Activated T-cell treated with anti-CD3 and anti-CD28 coated beads, Interleukin-2, amount 50 U/mL, for 24 hours (primary cell): ENCODE results near the gene RGS18.
"Not testable (repeated sequence)": the region's sequence is repeated elsewhere in the genome, so short reads cannot be mapped to it uniquely, and the experiment has no call there.

Source experiments
- DNase-seq: peaks from one replicate; pipeline ENCODE4 v3.0.0-alpha.2; 2020
- H3K27ac Mint-ChIP-seq: 2 replicates; pipeline ENCODE4 v1.8.0; 2020; ENCODE audit warnings: mild to moderate bottlenecking, mixed read lengths
- H3K27me3 Mint-ChIP-seq: 2 replicates; pipeline ENCODE4 v1.8.0; 2020; ENCODE audit warnings: mixed read lengths
- H3K36me3 Mint-ChIP-seq: 2 replicates; pipeline ENCODE4 v1.8.0; 2020; ENCODE audit warnings: low read depth, mixed read lengths
- H3K4me1 Mint-ChIP-seq: 2 replicates; pipeline ENCODE4 v1.8.0; 2020; ENCODE audit warnings: low read depth, mixed read lengths
- H3K4me3 Mint-ChIP-seq: 2 replicates; pipeline ENCODE4 v1.8.0; 2020; ENCODE audit warnings: mild to moderate bottlenecking, moderate library complexity, mixed read lengths
- H3K9me3 Mint-ChIP-seq: 2 replicates; pipeline ENCODE4 v1.8.0; 2020; ENCODE audit warnings: mixed read lengths

The RGS18 gene

DNA sequence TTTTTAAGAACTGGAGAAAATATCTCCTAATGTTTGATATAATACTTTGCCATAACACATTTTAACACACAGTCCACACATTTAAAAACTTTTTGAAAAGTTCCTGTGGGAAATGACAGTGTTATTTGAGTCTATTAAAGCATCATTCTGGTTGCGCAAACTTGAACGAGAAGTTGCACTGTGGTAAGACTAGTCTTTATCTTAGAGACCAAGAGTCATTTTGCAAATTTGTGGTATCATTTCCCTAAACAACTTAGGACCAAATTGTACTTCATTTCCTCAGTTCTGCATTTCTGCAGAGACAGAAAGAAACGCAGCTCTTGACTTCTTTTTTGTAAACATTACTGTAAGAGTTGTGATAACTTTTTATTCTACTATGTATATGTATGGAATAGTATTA lies at the start of gene RGS18:
TSS of gene RGS18 (plus strand) at position 282 of the 400 bp plus-strand sequence. CDS start 176 bp downstream, outside the sequence.
- peaks cover 6% of the 10 kb centered on the region for H3K9me3 Mint-ChIP-seq
- no peak within 1 kb of the TSS for H3K27ac Mint-ChIP-seq
- no peaks in the 10 kb centered on the region for H3K36me3 Mint-ChIP-seq
- DNase-seq: no peak
- H3K27me3 Mint-ChIP-seq: no peaks in the 10 kb centered on the region
- no peaks in the 10 kb centered on the region for H3K4me1 Mint-ChIP-seq
- no peak within 1 kb of the TSS for H3K4me3 Mint-ChIP-seq

GRCh38 chr1:192109576-192109975 lies 48.7 kb upstream of the RGS18 start:
- Mint-ChIP-seq H3K4me1 (no peaks in the 10 kb centered on the region), H3K27me3 (no peaks in the 10 kb centered on the region), H3K36me3 (no peaks in the 10 kb centered on the region), H3K4me3 (no peak overlapping the region), H3K27ac (no peak overlapping the region), H3K9me3 (no peaks in the 10 kb centered on the region)
- DNase-seq: no peak

DNA sequence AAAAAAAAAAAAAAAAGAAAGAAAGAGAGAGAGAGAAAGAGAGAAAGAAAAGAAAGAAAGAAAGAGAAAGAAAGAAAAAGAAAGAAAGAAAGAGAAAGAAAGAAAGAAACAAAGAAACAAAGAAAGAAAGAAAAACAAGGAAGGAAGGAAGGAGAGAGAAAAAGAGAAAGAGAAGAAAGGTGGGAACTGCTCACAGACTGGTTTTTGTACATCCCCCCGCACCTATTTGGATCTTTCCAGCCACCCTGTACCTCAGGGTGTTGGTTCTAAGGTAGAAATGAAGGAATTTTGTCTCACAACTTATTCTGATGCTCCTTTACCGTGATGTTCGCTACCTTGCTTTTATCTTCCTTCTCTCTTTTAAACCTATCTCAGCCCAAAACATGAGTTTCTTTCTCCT lies 43.3 kb upstream of the RGS18 start:
- Mint-ChIP-seq H3K27ac (no peak overlapping the region), H3K4me1 (no peaks in the 10 kb centered on the region), H3K4me3 (no peak overlapping the region), H3K36me3 (no peaks in the 10 kb centered on the region), H3K9me3 (peaks cover 2% of the 10 kb centered on the region), H3K27me3 (no peaks in the 10 kb centered on the region)
- DNase-seq: no peak

- no peak for DNase-seq
- no peak overlapping the region for H3K4me3 Mint-ChIP-seq
- no peak overlapping the region for H3K27ac Mint-ChIP-seq
- H3K36me3 Mint-ChIP-seq: no peaks in the 10 kb centered on the region
- H3K9me3 Mint-ChIP-seq: peaks cover 2% of the 10 kb centered on the region
- no peaks in the 10 kb centered on the region for H3K27me3 Mint-ChIP-seq
- no peaks in the 10 kb centered on the region for H3K4me1 Mint-ChIP-seq
Observed at GRCh38 chr1:192118881-192119405, 39.3 kb upstream of the RGS18 start.

DNA sequence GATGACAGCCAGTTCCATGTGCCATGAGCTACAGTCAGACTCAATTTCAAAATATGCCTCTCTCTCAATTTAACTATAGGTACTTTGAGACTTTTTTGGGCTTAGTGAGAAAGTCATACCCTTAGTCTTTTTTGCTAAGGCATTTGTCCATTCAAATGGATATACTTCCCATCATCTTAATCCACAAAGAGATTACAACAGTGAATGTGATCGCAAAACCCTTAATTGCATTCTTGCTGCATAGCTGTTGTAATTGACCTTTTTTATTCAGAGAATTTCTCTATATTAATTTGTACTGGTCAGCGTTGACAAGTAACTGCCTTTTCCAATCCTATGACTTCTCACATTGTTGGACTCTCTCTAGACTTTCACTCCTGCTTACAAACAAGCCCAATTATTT lies 38.6 kb upstream of the RGS18 start:
- no peak overlapping the region for H3K4me3 Mint-ChIP-seq
- no peak for DNase-seq
- H3K36me3 Mint-ChIP-seq: no peaks in the 10 kb centered on the region
- no peaks in the 10 kb centered on the region for H3K4me1 Mint-ChIP-seq
- H3K27ac Mint-ChIP-seq: no peak overlapping the region
- H3K27me3 Mint-ChIP-seq: no peaks in the 10 kb centered on the region
- H3K9me3 Mint-ChIP-seq: peaks cover 2% of the 10 kb centered on the region

DNA sequence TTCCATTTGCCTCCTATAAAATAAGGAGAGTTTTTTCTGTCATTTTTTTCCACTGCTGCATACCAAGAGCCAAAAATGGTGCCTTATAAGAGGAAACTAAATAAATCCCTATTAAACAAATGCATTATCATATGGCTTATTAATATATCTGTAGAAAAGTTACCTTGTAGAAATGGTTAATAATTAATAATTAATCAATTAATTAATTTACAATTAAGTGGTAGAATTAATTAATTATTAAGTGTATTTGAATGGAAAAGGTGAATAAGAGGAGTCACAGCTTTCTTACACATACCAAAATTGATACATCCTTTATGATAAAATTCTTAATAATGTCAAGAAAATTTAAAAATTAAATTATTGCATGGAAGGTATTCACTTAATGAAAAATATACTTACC lies 35.6 kb upstream of the RGS18 start:
- H3K36me3 Mint-ChIP-seq: no peaks in the 10 kb centered on the region
- no peak overlapping the region for H3K27ac Mint-ChIP-seq
- H3K4me1 Mint-ChIP-seq: no peaks in the 10 kb centered on the region
- no peaks in the 10 kb centered on the region for H3K27me3 Mint-ChIP-seq
- no peak for DNase-seq
- H3K4me3 Mint-ChIP-seq: no peak overlapping the region
- H3K9me3 Mint-ChIP-seq: no peaks in the 10 kb centered on the region

DNA sequence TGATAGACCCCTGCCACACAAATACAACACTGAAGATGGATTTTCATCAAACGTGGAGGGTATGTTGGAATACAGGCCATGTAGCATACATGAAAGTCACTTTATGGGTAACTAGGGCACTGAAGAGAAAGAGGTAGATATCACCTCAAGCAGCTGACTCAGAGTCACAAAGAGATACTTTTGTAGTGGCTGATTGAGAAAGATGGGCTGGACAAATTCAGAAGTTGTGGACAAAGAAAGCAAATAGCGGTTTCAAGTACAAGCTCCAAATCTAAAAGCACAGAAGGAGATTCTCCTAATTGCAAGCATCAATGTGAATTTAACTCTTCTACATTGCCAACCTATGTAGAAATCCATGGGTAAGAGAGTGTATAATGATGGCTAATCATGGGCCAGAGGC lies 35.0 kb upstream of the RGS18 start:
- Mint-ChIP-seq H3K4me1 (no peaks in the 10 kb centered on the region), H3K27me3 (no peaks in the 10 kb centered on the region), H3K27ac (no peak overlapping the region), H3K4me3 (no peak overlapping the region), H3K36me3 (no peaks in the 10 kb centered on the region), H3K9me3 (no peaks in the 10 kb centered on the region)
- no peak for DNase-seq

GRCh38 chr1:192126030-192126619 lies 32.1 kb upstream of the RGS18 start:
- Mint-ChIP-seq H3K4me1 (no peaks in the 10 kb centered on the region), H3K4me3 (no peak overlapping the region), H3K9me3 (no peaks in the 10 kb centered on the region), H3K27ac (no peak overlapping the region), H3K36me3 (no peaks in the 10 kb centered on the region), H3K27me3 (no peaks in the 10 kb centered on the region)
- no peak for DNase-seq

DNA sequence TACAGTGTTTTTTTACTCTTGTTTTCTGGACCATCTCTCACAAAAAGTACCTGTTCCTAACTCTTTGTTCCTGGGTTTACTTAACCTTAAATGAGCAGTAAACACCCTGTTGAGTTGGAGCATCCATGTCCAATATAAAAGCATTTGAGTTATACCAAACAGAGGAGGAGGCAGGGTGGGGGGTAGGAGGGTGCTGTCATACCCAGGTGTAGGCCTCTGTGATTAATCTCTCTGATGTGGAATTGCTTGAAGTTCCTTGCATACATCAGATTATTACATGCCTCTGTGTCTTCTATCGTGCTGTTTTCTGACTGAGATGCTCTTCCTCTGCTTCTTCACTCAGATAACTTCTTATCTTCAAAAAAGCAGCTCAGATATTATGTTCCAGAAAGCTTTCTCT lies 28.1 kb upstream of the RGS18 start:
- H3K36me3 Mint-ChIP-seq: no peaks in the 10 kb centered on the region
- no peak overlapping the region for H3K4me3 Mint-ChIP-seq
- H3K27me3 Mint-ChIP-seq: no peaks in the 10 kb centered on the region
- DNase-seq: no peak
- H3K4me1 Mint-ChIP-seq: no peaks in the 10 kb centered on the region
- H3K27ac Mint-ChIP-seq: no peak overlapping the region
- H3K9me3 Mint-ChIP-seq: peaks cover 2% of the 10 kb centered on the region

GRCh38 chr1:192130865-192131264 lies 27.4 kb upstream of the RGS18 start:
- not testable (repeated sequence) for H3K4me1 Mint-ChIP-seq, H3K27me3 Mint-ChIP-seq, H3K36me3 Mint-ChIP-seq, H3K27ac Mint-ChIP-seq, DNase-seq, H3K4me3 Mint-ChIP-seq, H3K9me3 Mint-ChIP-seq

DNA sequence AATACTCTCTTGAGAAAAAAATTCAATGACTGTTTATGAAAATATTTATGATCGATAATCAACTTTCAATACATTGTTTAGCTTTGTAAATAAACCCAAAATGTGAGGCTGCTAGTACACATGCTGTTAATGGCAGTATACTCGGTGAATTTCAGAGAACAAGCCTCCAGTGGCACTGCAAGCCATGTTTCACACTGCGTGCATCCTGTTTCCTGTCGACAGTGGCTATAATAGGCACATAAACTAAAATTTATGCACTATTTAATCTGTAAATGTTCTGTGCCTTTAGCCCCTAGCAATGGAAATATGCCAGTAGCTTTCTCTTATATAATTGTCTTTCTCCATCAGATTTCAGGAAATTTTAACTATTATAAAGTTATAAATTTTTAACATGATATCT lies 26.3 kb upstream of the RGS18 start:
- no peaks in the 10 kb centered on the region for H3K4me1 Mint-ChIP-seq
- H3K27me3 Mint-ChIP-seq: no peaks in the 10 kb centered on the region
- no peak overlapping the region for H3K27ac Mint-ChIP-seq
- H3K4me3 Mint-ChIP-seq: no peak overlapping the region
- no peaks in the 10 kb centered on the region for H3K36me3 Mint-ChIP-seq
- no peak for DNase-seq
- H3K9me3 Mint-ChIP-seq: peaks cover 2% of the 10 kb centered on the region

DNA sequence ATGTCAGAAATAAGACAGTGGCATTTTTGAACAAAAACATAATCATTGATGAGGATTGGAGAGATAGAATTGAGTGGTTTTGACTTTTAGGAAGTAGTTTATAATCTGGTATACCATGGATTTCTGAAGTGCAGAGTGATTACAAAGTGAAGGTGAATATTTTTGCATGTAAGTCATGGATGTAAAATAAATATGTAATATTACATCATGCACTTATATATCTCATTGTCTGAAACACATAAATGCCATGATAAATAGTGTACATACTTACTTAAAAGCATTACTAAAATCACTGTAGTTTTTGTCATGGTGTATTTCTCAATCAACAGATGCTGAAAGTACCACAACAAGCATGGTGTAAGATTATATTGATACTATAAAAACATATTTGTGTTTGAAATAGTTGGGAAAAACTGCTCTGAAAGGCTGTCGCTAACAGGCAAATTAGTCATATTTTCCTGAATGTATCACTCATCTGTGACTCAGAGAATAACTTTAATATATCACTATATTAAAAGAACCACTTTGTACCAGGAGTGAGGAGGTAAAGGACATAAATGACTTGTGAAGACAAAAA lies 24.8 kb upstream of the RGS18 start:
- Mint-ChIP-seq H3K4me1 (no peaks in the 10 kb centered on the region), H3K9me3 (peaks cover 2% of the 10 kb centered on the region), H3K36me3 (no peaks in the 10 kb centered on the region), H3K27ac (no peak overlapping the region), H3K27me3 (no peaks in the 10 kb centered on the region), H3K4me3 (no peak overlapping the region)
- no peak for DNase-seq

GRCh38 chr1:192140382-192140781 lies 17.9 kb upstream of the RGS18 start:
- Mint-ChIP-seq H3K27me3 (no peaks in the 10 kb centered on the region), H3K4me3 (no peak overlapping the region), H3K9me3 (peaks cover 2% of the 10 kb centered on the region), H3K27ac (no peak overlapping the region), H3K36me3 (no peaks in the 10 kb centered on the region), H3K4me1 (no peaks in the 10 kb centered on the region)
- DNase-seq: no peak

GRCh38 chr1:192147221-192147620 lies 11.0 kb upstream of the RGS18 start:
- Mint-ChIP-seq H3K27ac (no peak overlapping the region), H3K9me3 (peaks cover 6% of the 10 kb centered on the region), H3K36me3 (no peaks in the 10 kb centered on the region), H3K27me3 (no peaks in the 10 kb centered on the region), H3K4me3 (no peak overlapping the region), H3K4me1 (no peaks in the 10 kb centered on the region)
- no peak for DNase-seq

DNA sequence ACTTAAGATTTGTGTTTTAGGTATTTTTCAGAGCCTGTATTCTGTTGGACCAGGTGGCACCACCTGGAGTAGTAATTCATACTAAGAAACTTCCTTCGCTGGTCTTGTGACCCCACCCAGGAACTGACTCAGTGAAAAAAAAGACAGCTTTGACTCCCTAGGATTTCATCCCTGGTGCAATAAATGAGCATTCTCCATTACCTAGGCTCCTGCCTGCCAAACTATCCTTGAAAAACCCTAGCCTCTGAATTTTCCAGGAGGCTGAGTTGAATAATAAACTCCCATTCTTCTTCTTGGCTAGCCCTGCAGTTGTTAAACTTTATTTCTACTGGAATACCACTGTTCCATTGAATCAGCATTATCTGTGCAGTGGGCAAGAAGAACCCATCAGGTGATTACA lies 10.6 kb upstream of the RGS18 start:
- DNase-seq: no peak
- Mint-ChIP-seq H3K27ac (no peak overlapping the region), H3K4me1 (no peaks in the 10 kb centered on the region), H3K4me3 (no peak overlapping the region), H3K9me3 (peaks cover 6% of the 10 kb centered on the region), H3K36me3 (no peaks in the 10 kb centered on the region), H3K27me3 (no peaks in the 10 kb centered on the region)

DNA sequence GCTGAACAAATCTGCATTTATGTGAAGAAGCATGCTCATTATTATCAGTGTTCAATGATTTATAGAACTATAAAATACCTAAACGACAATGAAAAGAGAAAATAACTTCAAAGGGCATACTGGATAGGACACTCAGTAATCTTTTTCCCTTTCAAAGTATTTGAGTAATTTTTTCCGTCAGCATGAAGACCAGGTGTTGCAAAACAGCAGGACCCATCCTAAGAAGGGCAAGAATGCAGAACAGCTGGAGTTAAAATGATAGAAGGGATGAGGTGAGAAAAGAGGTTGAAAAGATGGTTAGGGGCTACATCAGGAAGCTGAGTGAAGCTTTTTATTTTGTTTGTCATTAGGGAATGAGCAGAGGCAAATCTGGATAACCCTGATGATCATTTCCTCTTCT lies 7.1 kb upstream of the RGS18 start:
- H3K4me1 Mint-ChIP-seq: no peaks in the 10 kb centered on the region
- H3K4me3 Mint-ChIP-seq: no peak overlapping the region
- H3K27me3 Mint-ChIP-seq: no peaks in the 10 kb centered on the region
- H3K36me3 Mint-ChIP-seq: no peaks in the 10 kb centered on the region
- DNase-seq: no peak
- H3K27ac Mint-ChIP-seq: no peak overlapping the region
- peaks cover 5% of the 10 kb centered on the region for H3K9me3 Mint-ChIP-seq
